SK-N-SH treated with all-trans-retinoic acid at 6 μM for 48 hours (cell line): Measurements from ENCODE around the gene CPSF2.

Experiments
- ATAC-seq: fragments of 200-7000 bp; cut with Tn5 transposase; 3 replicates; pipeline ENCODE4 v1.9.1; 2020; ENCODE audit warnings: mild to moderate bottlenecking, moderate library complexity
- ARNTL ChIP-seq: fragments of 450-650 bp; formaldehyde crosslinking; IDR thresholded peaks from 2 replicates; pipeline ENCODE4 v1.5.0; 2020; ENCODE audit warnings: low read depth, mild to moderate bottlenecking, moderate library complexity, borderline replicate concordance
- BACH2 ChIP-seq: fragments of 250-450 bp; sonication (Bioruptor Pico); IDR thresholded peaks from 2 replicates; pipeline ENCODE4 v1.9.0; 2021; ENCODE audit warnings: mild to moderate bottlenecking, borderline replicate concordance
- CREB5 ChIP-seq: fragments of 250-450 bp; sonication (Bioruptor Pico); IDR thresholded peaks from 2 replicates; pipeline ENCODE4 v1.5.1; 2020; ENCODE audit warnings: low read depth, mild to moderate bottlenecking, moderate library complexity
- CSDC2 ChIP-seq: fragments of 250-450 bp; sonication (Bioruptor Pico); IDR thresholded peaks from 2 replicates; pipeline ENCODE4 v1.5.0; 2020; ENCODE audit warnings: mild to moderate bottlenecking, moderate library complexity
- CSRNP3 ChIP-seq: fragments of 250-450 bp; sonication (Bioruptor Pico); IDR thresholded peaks from 2 replicates; pipeline ENCODE4 v1.5.1; 2021; ENCODE audit warnings: mild to moderate bottlenecking, moderate library complexity
- ESRRG ChIP-seq: fragments of 250-450 bp; sonication (Bioruptor Pico); IDR thresholded peaks from 2 replicates; pipeline ENCODE4 v1.6.1; 2021; ENCODE audit warnings: mild to moderate bottlenecking
- GLIS3 ChIP-seq: fragments of 250-450 bp; sonication (Bioruptor Pico); IDR thresholded peaks from 2 replicates; pipeline ENCODE4 v1.5.0; 2020; ENCODE audit warnings: mild to moderate bottlenecking, moderate library complexity
- OSR1 ChIP-seq: fragments of 250-450 bp; sonication (Bioruptor Pico); IDR thresholded peaks from 2 replicates; pipeline ENCODE4 v1.8.0; 2022; ENCODE audit warnings: moderate library complexity, mild to moderate bottlenecking, inconsistent platforms
- PATZ1 ChIP-seq: fragments of 250-450 bp; sonication (Bioruptor Pico); IDR thresholded peaks from 2 replicates; pipeline ENCODE4 v1.8.0; 2020; ENCODE audit warnings: mild to moderate bottlenecking, moderate library complexity, borderline replicate concordance
- PPARA ChIP-seq: fragments of 250-450 bp; sonication (Bioruptor Pico); IDR thresholded peaks from 2 replicates; pipeline ENCODE4 v1.5.0; 2020; ENCODE audit warnings: mild to moderate bottlenecking, borderline replicate concordance
- RARB ChIP-seq: fragments of 250-450 bp; sonication (Bioruptor Pico); IDR thresholded peaks from 2 replicates; pipeline ENCODE4 v1.8.0; 2021; ENCODE audit warnings: mild to moderate bottlenecking, moderate library complexity
- SNAI2 ChIP-seq: fragments of 250-450 bp; sonication (Bioruptor Pico); IDR thresholded peaks from 2 replicates; pipeline ENCODE4 v1.5.0; 2020; ENCODE audit warnings: mild to moderate bottlenecking, moderate library complexity
- TCF4 ChIP-seq: fragments of 250-450 bp; sonication (Bioruptor Pico); IDR thresholded peaks from 2 replicates; pipeline ENCODE4 v1.8.0; 2021; ENCODE audit warnings: mild to moderate bottlenecking, moderate library complexity, borderline replicate concordance
- TOX ChIP-seq: fragments of 250-450 bp; sonication (Bioruptor Pico); IDR thresholded peaks from 2 replicates; pipeline ENCODE4 v1.8.0; 2021; ENCODE audit warnings: mild to moderate bottlenecking, moderate library complexity, borderline replicate concordance
- TSHZ2 ChIP-seq: fragments of 250-450 bp; sonication (Bioruptor Pico); IDR thresholded peaks from 2 replicates; pipeline ENCODE4 v1.5.0; 2020; ENCODE audit warnings: mild to moderate bottlenecking, moderate library complexity
- ZC3H10 ChIP-seq: fragments of 250-450 bp; sonication (Bioruptor Pico); IDR thresholded peaks from 2 replicates; pipeline ENCODE4 v1.5.1; 2021; ENCODE audit warnings: mild to moderate bottlenecking, moderate library complexity
- ZFP3 ChIP-seq: fragments of 250-450 bp; sonication (Bioruptor Pico); IDR thresholded peaks from 2 replicates; pipeline ENCODE4 v1.5.0; 2020; ENCODE audit warnings: mild to moderate bottlenecking, moderate library complexity
- ZFP30 ChIP-seq: fragments of 450-650 bp; formaldehyde crosslinking; IDR thresholded peaks from 2 replicates; pipeline ENCODE4 v1.5.0; 2022; ENCODE audit warnings: mild to moderate bottlenecking, moderate library complexity
- ZNF565 ChIP-seq: fragments of 450-650 bp; formaldehyde crosslinking; conservative IDR thresholded peaks from 2 replicates; pipeline ENCODE4 v1.5.0; 2020; ENCODE audit warnings: low read depth, mild to moderate bottlenecking, moderate library complexity
- ZNF70 ChIP-seq: fragments of 450-650 bp; formaldehyde crosslinking; IDR thresholded peaks from 2 replicates; pipeline ENCODE4 v1.5.0; 2020; ENCODE audit warnings: mild to moderate bottlenecking, moderate library complexity
- ZNF8 ChIP-seq: fragments of 450-650 bp; formaldehyde crosslinking; IDR thresholded peaks from 2 replicates; pipeline ENCODE4 v1.5.0; 2020; ENCODE audit warnings: mild to moderate bottlenecking, moderate library complexity

Gene CPSF2

GRCh38 chr14:92109490-92109889 lies 12.3 kb upstream of the CPSF2 start:
- TF ChIP-seq ZFP30 (CRISPR knock-in tag) (no peak), OSR1 (CRISPR knock-in tag) (no peak), TOX (CRISPR knock-in tag) (no peak), SNAI2 (CRISPR knock-in tag) (no peak), CSRNP3 (CRISPR knock-in tag) (no peak), TSHZ2 (no peak), ZC3H10 (CRISPR knock-in tag) (no peak), ZFP3 (CRISPR knock-in tag) (no peak), PATZ1 (no peak), ZNF8 (CRISPR knock-in tag) (no peak), BACH2 (CRISPR knock-in tag) (no peak), GLIS3 (CRISPR knock-in tag) (no peak), CSDC2 (CRISPR knock-in tag) (no peak), PPARA (CRISPR knock-in tag) (no peak)
- TF ChIP-seq, all 23 proteins: peak for 0
- ATAC-seq = no peak

- TF ChIP-seq ARNTL (CRISPR knock-in tag) (no peak), ZNF70 (CRISPR knock-in tag) (no peak), PATZ1 (no peak), ZC3H10 (CRISPR knock-in tag) (no peak), OSR1 (CRISPR knock-in tag) (no peak), CSDC2 (CRISPR knock-in tag) (no peak), ESRRG (CRISPR knock-in tag) (no peak), ZFP30 (CRISPR knock-in tag) (no peak), GLIS3 (CRISPR knock-in tag) (no peak)
- ATAC-seq = peak; percentile 57
These were observed 531 bp upstream of the CPSF2 start for GRCh38 chr14:92121207-92121669.

- peak; percentile 46 for ATAC-seq
- TF ChIP-seq ZNF70 (CRISPR knock-in tag) = no peak
- no peak for TF ChIP-seq PATZ1
- TF ChIP-seq TCF4 (CRISPR knock-in tag) = no peak
- TF ChIP-seq CSDC2 (CRISPR knock-in tag) = no peak
- TF ChIP-seq PPARA (CRISPR knock-in tag) = no peak
- no peak for TF ChIP-seq ZNF8 (CRISPR knock-in tag)
- TF ChIP-seq OSR1 (CRISPR knock-in tag) = no peak
- TF ChIP-seq ZNF565 = no peak
- TF ChIP-seq CREB5 (CRISPR knock-in tag) = no peak
- TF ChIP-seq ESRRG (CRISPR knock-in tag) = no peak
- no peak for TF ChIP-seq ZFP3 (CRISPR knock-in tag)
- TF ChIP-seq TSHZ2 = no peak
- no peak for TF ChIP-seq RARB (CRISPR knock-in tag)
- TF ChIP-seq ARNTL (CRISPR knock-in tag) = no peak
These were observed 545 bp downstream of the CPSF2 start for GRCh38 chr14:92122351-92122677.
